Measurements from ENCODE around the gene FASTKD2. TPM values are rescaled to one million over a fixed set of nuclear protein-coding genes. Genes with fewer than 3 reads are reported as not detected.
"Not testable (repeated sequence)": the region's sequence is repeated elsewhere in the genome, so short reads cannot be mapped to it uniquely, and the experiment has no call there.

Gene FASTKD2
- total RNA-seq, 2 donors from 2014 or later, result 21.9 to 32.6 TPM

DNA sequence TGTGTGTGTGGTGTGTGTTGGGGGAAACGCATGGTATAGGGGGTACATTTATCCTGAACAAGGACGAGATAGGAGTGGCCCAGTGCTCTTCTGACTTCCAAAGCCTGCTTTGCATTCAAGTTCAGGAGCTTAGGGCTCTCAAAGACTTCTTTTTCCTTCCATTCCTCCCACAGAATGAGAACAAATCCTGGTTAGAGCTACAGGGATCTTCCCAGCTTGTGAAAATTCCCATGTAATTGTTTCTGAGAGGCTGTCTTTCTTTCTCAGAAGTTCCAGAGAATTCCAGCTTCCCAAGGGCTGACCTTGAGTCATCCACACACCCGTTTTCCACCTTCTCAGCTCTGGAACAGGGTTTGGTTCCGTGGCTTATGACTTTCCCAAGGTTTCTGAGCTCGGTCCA lies 38.9 kb downstream of the FASTKD2 start:
- ATAC-seq (ENCODE audit: insufficient number of reproducible peaks, low FRiP score, low read depth) (no peak), DNase-seq (ENCODE audit: low spot score) (no peak)
- H3K4me1 ChIP-seq (ENCODE audit: control insufficient read depth in 1 of 2, low read depth in 2 of 2), result peaks cover 0 to 11% of the 10 kb centered on the region in 2 donors
- TF ChIP-seq CTCF (IDR thresholded peaks at IDR 0.05), result no peak
- no peak overlapping the region for H3K27ac ChIP-seq
- H3K27me3 ChIP-seq (replicated peaks; ENCODE audit: insufficient read depth), result no peaks in the 10 kb centered on the region
- H3K9me3 ChIP-seq, result no peaks in the 10 kb centered on the region
- H3K4me3 ChIP-seq, result no peak overlapping the region
- H3K36me3 ChIP-seq, result no peaks in the 10 kb centered on the region

- DNase-seq (ENCODE audit: low spot score) (no peak), ATAC-seq (ENCODE audit: insufficient number of reproducible peaks, low FRiP score, low read depth) (no peak)
- Histone ChIP-seq H3K9me3 (no peaks in the 10 kb centered on the region), H3K27me3 (replicated peaks; ENCODE audit: insufficient read depth) (no peaks in the 10 kb centered on the region), H3K27ac (no peak overlapping the region), H3K36me3 (no peaks in the 10 kb centered on the region), H3K4me1 (ENCODE audit: control insufficient read depth in 1 of 2, low read depth in 2 of 2) (no peaks in the 10 kb centered on the region), H3K4me3 (no peak overlapping the region)
- TF ChIP-seq CTCF (IDR thresholded peaks at IDR 0.05), result no peak
Measured at GRCh38 chr2:206805887-206806607, 40.6 kb downstream of the FASTKD2 start.

GRCh38 chr2:206807624-206808023 lies 42.2 kb downstream of the FASTKD2 start:
- not testable (repeated sequence) for H3K27ac ChIP-seq; ATAC-seq (ENCODE audit: insufficient number of reproducible peaks, low FRiP score, low read depth); H3K4me1 ChIP-seq (ENCODE audit: control insufficient read depth in 1 of 2, low read depth in 2 of 2); H3K4me3 ChIP-seq; H3K36me3 ChIP-seq; H3K27me3 ChIP-seq (replicated peaks; ENCODE audit: insufficient read depth); H3K9me3 ChIP-seq; DNase-seq (ENCODE audit: low spot score)

GRCh38 chr2:206812471-206812870 lies 47.1 kb downstream of the FASTKD2 start:
- ATAC-seq (ENCODE audit: insufficient number of reproducible peaks, low FRiP score, low read depth); H3K4me1 ChIP-seq (ENCODE audit: control insufficient read depth in 1 of 2, low read depth in 2 of 2); H3K4me3 ChIP-seq; DNase-seq (ENCODE audit: low spot score); H3K27me3 ChIP-seq (replicated peaks; ENCODE audit: insufficient read depth); H3K9me3 ChIP-seq; H3K36me3 ChIP-seq; H3K27ac ChIP-seq: not testable (repeated sequence)

GRCh38 chr2:206814498-206814897 lies 49.1 kb downstream of the FASTKD2 start:
- no peak overlapping the region for H3K4me3 ChIP-seq

DNA sequence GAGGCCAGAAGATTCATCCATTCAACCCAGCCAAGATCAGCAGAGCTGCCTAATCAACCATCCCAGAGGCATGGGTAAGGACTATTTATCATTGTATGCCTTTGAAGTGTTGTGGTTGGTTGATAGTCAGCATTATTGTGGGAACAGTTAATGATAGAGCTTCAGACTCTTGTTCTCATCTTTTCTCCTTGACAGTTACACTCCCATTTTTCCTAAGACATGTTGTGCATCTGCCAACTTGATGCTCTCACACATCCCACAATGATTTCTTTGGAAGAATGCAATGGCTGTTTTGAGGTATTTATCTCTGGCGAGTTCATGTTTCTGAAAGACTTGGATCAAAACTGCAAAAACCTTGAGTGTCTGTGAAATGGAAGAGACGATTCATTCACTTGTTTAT lies 55.4 kb downstream of the FASTKD2 start:
- Histone ChIP-seq H3K4me1 (ENCODE audit: control insufficient read depth in 1 of 2, low read depth in 2 of 2) (peaks cover 0 to 8% of the 10 kb centered on the region in 2 donors), H3K4me3 (no peak overlapping the region), H3K27ac (no peak overlapping the region), H3K9me3 (peaks cover under 1% of the 10 kb centered on the region), H3K36me3 (no peaks in the 10 kb centered on the region), H3K27me3 (replicated peaks; ENCODE audit: insufficient read depth) (no peaks in the 10 kb centered on the region)
- ATAC-seq (ENCODE audit: insufficient number of reproducible peaks, low FRiP score, low read depth) (no peak), DNase-seq (ENCODE audit: low spot score) (no peak)
- no peak for TF ChIP-seq CTCF (IDR thresholded peaks at IDR 0.05)

More at GRCh38 chr2:206814498-206814897, 49.1 kb downstream of the FASTKD2 start:
- no peak for TF ChIP-seq CTCF (IDR thresholded peaks at IDR 0.05)
- DNase-seq (ENCODE audit: low spot score) (no peak), ATAC-seq (ENCODE audit: insufficient number of reproducible peaks, low FRiP score, low read depth) (no peak)
- no peak overlapping the region for H3K27ac ChIP-seq
- H3K4me1 ChIP-seq (ENCODE audit: control insufficient read depth in 1 of 2, low read depth in 2 of 2), result no peaks in the 10 kb centered on the region
- H3K9me3 ChIP-seq, result peaks cover 4% of the 10 kb centered on the region
- H3K27me3 ChIP-seq (replicated peaks; ENCODE audit: insufficient read depth), result no peaks in the 10 kb centered on the region
- no peaks in the 10 kb centered on the region for H3K36me3 ChIP-seq

Data from thoracic aorta (tissue), 2 donors.